SK-N-SH treated with all-trans-retinoic acid at 6 μM for 48 hours (cell line): ENCODE data around the gene CTTNBP2NL.

Experiments
- ARNTL ChIP-seq: fragments of 450-650 bp; formaldehyde crosslinking; IDR thresholded peaks from 2 replicates; pipeline ENCODE4 v1.5.0; 2020; ENCODE audit warnings: low read depth, mild to moderate bottlenecking, moderate library complexity, borderline replicate concordance
- CREB5 ChIP-seq: fragments of 250-450 bp; sonication (Bioruptor Pico); IDR thresholded peaks from 2 replicates; pipeline ENCODE4 v1.5.1; 2020; ENCODE audit warnings: low read depth, mild to moderate bottlenecking, moderate library complexity
- ESRRG ChIP-seq: fragments of 250-450 bp; sonication (Bioruptor Pico); IDR thresholded peaks from 2 replicates; pipeline ENCODE4 v1.6.1; 2021; ENCODE audit warnings: mild to moderate bottlenecking
- GLIS3 ChIP-seq: fragments of 250-450 bp; sonication (Bioruptor Pico); IDR thresholded peaks from 2 replicates; pipeline ENCODE4 v1.5.0; 2020; ENCODE audit warnings: mild to moderate bottlenecking, moderate library complexity
- OSR1 ChIP-seq: fragments of 250-450 bp; sonication (Bioruptor Pico); IDR thresholded peaks from 2 replicates; pipeline ENCODE4 v1.8.0; 2022; ENCODE audit warnings: moderate library complexity, mild to moderate bottlenecking, inconsistent platforms
- PPARA ChIP-seq: fragments of 250-450 bp; sonication (Bioruptor Pico); IDR thresholded peaks from 2 replicates; pipeline ENCODE4 v1.5.0; 2020; ENCODE audit warnings: mild to moderate bottlenecking, borderline replicate concordance
- RARB ChIP-seq: fragments of 250-450 bp; sonication (Bioruptor Pico); IDR thresholded peaks from 2 replicates; pipeline ENCODE4 v1.8.0; 2021; ENCODE audit warnings: mild to moderate bottlenecking, moderate library complexity
- ZFP3 ChIP-seq: fragments of 250-450 bp; sonication (Bioruptor Pico); IDR thresholded peaks from 2 replicates; pipeline ENCODE4 v1.5.0; 2020; ENCODE audit warnings: mild to moderate bottlenecking, moderate library complexity
- ZFP30 ChIP-seq: fragments of 450-650 bp; formaldehyde crosslinking; IDR thresholded peaks from 2 replicates; pipeline ENCODE4 v1.5.0; 2022; ENCODE audit warnings: mild to moderate bottlenecking, moderate library complexity
- ZNF565 ChIP-seq: fragments of 450-650 bp; formaldehyde crosslinking; conservative IDR thresholded peaks from 2 replicates; pipeline ENCODE4 v1.5.0; 2020; ENCODE audit warnings: low read depth, mild to moderate bottlenecking, moderate library complexity
- ZNF8 ChIP-seq: fragments of 450-650 bp; formaldehyde crosslinking; IDR thresholded peaks from 2 replicates; pipeline ENCODE4 v1.5.0; 2020; ENCODE audit warnings: mild to moderate bottlenecking, moderate library complexity
- TF ChIP-seq, protein P1 (sequence below): fragments of 250-450 bp; sonication (Bioruptor Pico); IDR thresholded peaks from 2 replicates; pipeline ENCODE4 v1.8.0; 2020; ENCODE audit warnings: mild to moderate bottlenecking, moderate library complexity, borderline replicate concordance

- no peak for TF ChIP-seq ZFP30
- no peak for TF ChIP-seq ARNTL
- no peak for TF ChIP-seq ZNF565 (CRISPR knock-in tag)
- TF ChIP-seq GLIS3 (CRISPR knock-in tag) = no peak
- TF ChIP-seq PPARA (CRISPR knock-in tag) = no peak
- TF ChIP-seq OSR1 = no peak
- TF ChIP-seq, protein P1, sequence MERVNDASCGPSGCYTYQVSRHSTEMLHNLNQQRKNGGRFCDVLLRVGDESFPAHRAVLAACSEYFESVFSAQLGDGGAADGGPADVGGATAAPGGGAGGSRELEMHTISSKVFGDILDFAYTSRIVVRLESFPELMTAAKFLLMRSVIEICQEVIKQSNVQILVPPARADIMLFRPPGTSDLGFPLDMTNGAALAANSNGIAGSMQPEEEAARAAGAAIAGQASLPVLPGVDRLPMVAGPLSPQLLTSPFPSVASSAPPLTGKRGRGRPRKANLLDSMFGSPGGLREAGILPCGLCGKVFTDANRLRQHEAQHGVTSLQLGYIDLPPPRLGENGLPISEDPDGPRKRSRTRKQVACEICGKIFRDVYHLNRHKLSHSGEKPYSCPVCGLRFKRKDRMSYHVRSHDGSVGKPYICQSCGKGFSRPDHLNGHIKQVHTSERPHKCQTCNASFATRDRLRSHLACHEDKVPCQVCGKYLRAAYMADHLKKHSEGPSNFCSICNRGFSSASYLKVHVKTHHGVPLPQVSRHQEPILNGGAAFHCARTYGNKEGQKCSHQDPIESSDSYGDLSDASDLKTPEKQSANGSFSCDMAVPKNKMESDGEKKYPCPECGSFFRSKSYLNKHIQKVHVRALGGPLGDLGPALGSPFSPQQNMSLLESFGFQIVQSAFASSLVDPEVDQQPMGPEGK (CRISPR knock-in tag) = no peak
- TF ChIP-seq ESRRG (CRISPR knock-in tag) = no peak
- no peak for TF ChIP-seq CREB5 (CRISPR knock-in tag)
- no peak for TF ChIP-seq RARB (CRISPR knock-in tag)
- TF ChIP-seq ZNF8 (CRISPR knock-in tag) = no peak
- no peak for TF ChIP-seq ZFP3
Measured at GRCh38 chr1:112373806-112374205, 22.2 kb upstream of the CTTNBP2NL start.
